Activated CD8-positive, alpha-beta memory T cell treated with anti-CD3 and anti-CD28 coated beads for 48 hours (primary cell): ENCODE measurements around the gene GTF3C5.
"Not testable (repeated sequence)": the region's sequence is repeated elsewhere in the genome, so short reads cannot be mapped to it uniquely, and the experiment has no call there.

Source experiments
- DNase-seq, 3 experiments: peaks; one replicate each; pipeline ENCODE4 v3.0.0-alpha.2; 2020; ENCODE audit warnings: low read depth in 2 of 3, low spot score in 2 of 3

The GTF3C5 gene

GRCh38 chr9:133029994-133030316 lies 842 bp upstream of the GTF3C5 start:
- DNase-seq: no peak

GRCh38 chr9:133031130-133031422 lies 279 bp downstream of the GTF3C5 start:
- DNase-seq: no peak

GRCh38 chr9:133031496-133031911 lies 707 bp downstream of the GTF3C5 start:
- peak in 1 of 3 experiments; percentile 14 for DNase-seq

- no peak for DNase-seq
Measured at GRCh38 chr9:133032171-133032570, 1.4 kb downstream of the GTF3C5 start.

GRCh38 chr9:133035669-133036068 lies 4.9 kb downstream of the GTF3C5 start:
- DNase-seq: no peak

GRCh38 chr9:133037775-133038515 lies 7.1 kb downstream of the GTF3C5 start:
- DNase-seq: no peak

GRCh38 chr9:133040892-133041479 lies 10.2 kb downstream of the GTF3C5 start:
- DNase-seq: not testable (repeated sequence)

GRCh38 chr9:133041958-133042357 lies 11.2 kb downstream of the GTF3C5 start:
- no peak for DNase-seq

- no peak for DNase-seq
Measured at GRCh38 chr9:133042676-133043075, 11.9 kb downstream of the GTF3C5 start.

- DNase-seq: no peak
Measured at GRCh38 chr9:133043449-133044035, 12.7 kb downstream of the GTF3C5 start.

GRCh38 chr9:133044125-133044524 lies 13.3 kb downstream of the GTF3C5 start:
- DNase-seq: no peak

- DNase-seq: no peak
Measured at GRCh38 chr9:133044661-133045060, 13.9 kb downstream of the GTF3C5 start.

GRCh38 chr9:133045132-133045531 lies 14.3 kb downstream of the GTF3C5 start:
- DNase-seq: no peak

- no peak for DNase-seq
Measured at GRCh38 chr9:133046196-133046899, 15.6 kb downstream of the GTF3C5 start.

GRCh38 chr9:133046900-133047295 lies 16.1 kb downstream of the GTF3C5 start:
- no peak for DNase-seq

- no peak for DNase-seq
Measured at GRCh38 chr9:133048595-133048994, 17.8 kb downstream of the GTF3C5 start.

GRCh38 chr9:133049043-133049442 lies 18.2 kb downstream of the GTF3C5 start:
- DNase-seq: no peak

- no peak for DNase-seq
Measured at GRCh38 chr9:133050142-133050541, 19.3 kb downstream of the GTF3C5 start.

GRCh38 chr9:133050781-133051180 lies 20.0 kb downstream of the GTF3C5 start:
- no peak for DNase-seq

GRCh38 chr9:133051281-133051900 lies 20.6 kb downstream of the GTF3C5 start:
- no peak for DNase-seq

- DNase-seq: no peak
Measured at GRCh38 chr9:133051966-133052539, 21.3 kb downstream of the GTF3C5 start.
